Measurements from ENCODE around the gene ARID5B.

Gene ARID5B

DNA sequence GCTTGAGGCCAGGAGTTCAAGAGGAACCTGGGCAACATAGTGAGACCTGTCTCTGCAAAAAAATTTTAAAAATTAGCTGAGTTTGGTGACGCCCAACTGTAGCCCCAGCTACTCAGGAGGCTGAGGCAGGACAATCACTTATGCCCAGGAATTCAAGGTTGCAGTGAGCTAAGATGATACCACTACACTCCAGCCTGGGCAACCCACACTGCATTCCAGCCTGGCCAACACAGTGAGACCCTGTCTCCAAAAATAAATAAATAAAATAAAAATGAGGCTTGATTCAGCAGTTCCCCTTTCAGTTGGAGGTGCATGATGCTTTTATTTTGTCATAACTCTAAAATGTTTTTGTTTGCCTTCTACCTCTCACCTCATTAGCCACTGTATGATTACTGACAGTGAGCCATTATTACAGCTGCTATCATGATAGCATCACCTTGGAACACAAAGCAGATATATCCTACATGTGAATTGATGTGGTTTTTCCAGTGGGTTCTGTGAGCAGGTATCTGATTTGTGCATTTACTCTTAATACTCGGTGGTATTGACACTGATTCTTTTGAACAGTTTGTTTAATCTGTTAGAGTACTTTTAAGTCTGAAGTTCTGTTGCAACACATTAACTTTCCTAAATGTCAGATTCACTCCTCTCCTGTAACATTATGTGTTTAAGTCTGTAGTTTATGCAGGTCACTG, 49.1 kb downstream of the ARID5B start:
- ChIA-PET POLR2A (no interaction called here), CTCF (no interaction called here)
- H3K9me3 ChIP-seq (ENCODE audit: control insufficient read depth, insufficient read depth, low read depth, low read length): no peaks in the 10 kb centered on the region
- peaks cover 13% of the 10 kb centered on the region for H3K4me1 ChIP-seq (ENCODE audit: control insufficient read depth, insufficient read depth, low read length)
- no peak overlapping the region for H3K4me3 ChIP-seq (ENCODE audit: low read depth, low read length)
- TF ChIP-seq EGR2 (tag by site-specific recombination; IDR thresholded peaks at IDR 0.05; ENCODE audit: low read depth): no peak
- no peak for TF ChIP-seq ZNF530 (tag by site-specific recombination; IDR thresholded peaks at IDR 0.05; ENCODE audit: low read depth)
- TF ChIP-seq ZNF354C (tag by site-specific recombination; IDR thresholded peaks at IDR 0.05; ENCODE audit: borderline replicate concordance, low read depth): no peak
- TF ChIP-seq ZNF121 (tag by site-specific recombination; IDR thresholded peaks at IDR 0.05): peak; percentile 91
- no peak for TF ChIP-seq SP2 (tag by site-specific recombination; IDR thresholded peaks at IDR 0.05)
- no peak for TF ChIP-seq ZNF664 (tag by site-specific recombination; IDR thresholded peaks at IDR 0.05)
- no peak for TF ChIP-seq ZNF292 (tag by site-specific recombination; IDR thresholded peaks at IDR 0.05; ENCODE audit: borderline replicate concordance, low read depth)
- TF ChIP-seq ZNF558 (tag by site-specific recombination; IDR thresholded peaks at IDR 0.05): no peak
- no peak for TF ChIP-seq ZNF837 (tag by site-specific recombination; IDR thresholded peaks at IDR 0.05)
- TF ChIP-seq MYNN (tag by site-specific recombination; IDR thresholded peaks at IDR 0.05; ENCODE audit: borderline replicate concordance): 0 out of 2 replicates have a peak, but pooled peaks have one; percentile 38
- H3K36me3 ChIP-seq (ENCODE audit: control insufficient read depth in 2 of 2, insufficient read depth in 1 of 2, low read length in 2 of 2): peaks cover 8 to 15% of the 10 kb centered on the region in 2 experiments; a peak in 2 of 3 replicates
- no peak overlapping the region for H3K27ac ChIP-seq (ENCODE audit: extremely low read depth, low read depth, low read length)

DNA sequence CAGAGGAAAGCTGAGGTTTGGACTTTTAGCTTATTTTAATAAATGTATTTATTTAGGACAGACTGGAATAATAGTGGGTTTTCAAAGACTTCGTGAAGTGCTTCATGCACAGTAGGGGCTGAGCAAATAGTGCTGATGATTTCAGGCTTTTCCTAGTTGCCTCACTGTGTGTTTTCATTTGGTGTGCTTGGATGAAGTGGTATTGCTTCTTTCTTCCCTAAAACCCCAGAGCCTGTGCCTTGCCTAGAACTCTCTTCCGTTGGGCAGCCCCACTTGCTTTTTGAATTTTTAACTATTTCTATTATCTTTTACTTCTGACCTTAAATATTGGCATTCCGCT, 49.6 kb downstream of the ARID5B start:
- ChIA-PET CTCF (no interaction called here), POLR2A (no interaction called here)
- no peak overlapping the region for H3K4me3 ChIP-seq (ENCODE audit: low read depth, low read length)
- peaks cover 13% of the 10 kb centered on the region for H3K4me1 ChIP-seq (ENCODE audit: control insufficient read depth, insufficient read depth, low read length)
- peaks cover 8 to 15% of the 10 kb centered on the region in 2 experiments; a peak in 2 of 3 replicates for H3K36me3 ChIP-seq (ENCODE audit: control insufficient read depth in 2 of 2, insufficient read depth in 1 of 2, low read length in 2 of 2)
- TF ChIP-seq, protein P1, sequence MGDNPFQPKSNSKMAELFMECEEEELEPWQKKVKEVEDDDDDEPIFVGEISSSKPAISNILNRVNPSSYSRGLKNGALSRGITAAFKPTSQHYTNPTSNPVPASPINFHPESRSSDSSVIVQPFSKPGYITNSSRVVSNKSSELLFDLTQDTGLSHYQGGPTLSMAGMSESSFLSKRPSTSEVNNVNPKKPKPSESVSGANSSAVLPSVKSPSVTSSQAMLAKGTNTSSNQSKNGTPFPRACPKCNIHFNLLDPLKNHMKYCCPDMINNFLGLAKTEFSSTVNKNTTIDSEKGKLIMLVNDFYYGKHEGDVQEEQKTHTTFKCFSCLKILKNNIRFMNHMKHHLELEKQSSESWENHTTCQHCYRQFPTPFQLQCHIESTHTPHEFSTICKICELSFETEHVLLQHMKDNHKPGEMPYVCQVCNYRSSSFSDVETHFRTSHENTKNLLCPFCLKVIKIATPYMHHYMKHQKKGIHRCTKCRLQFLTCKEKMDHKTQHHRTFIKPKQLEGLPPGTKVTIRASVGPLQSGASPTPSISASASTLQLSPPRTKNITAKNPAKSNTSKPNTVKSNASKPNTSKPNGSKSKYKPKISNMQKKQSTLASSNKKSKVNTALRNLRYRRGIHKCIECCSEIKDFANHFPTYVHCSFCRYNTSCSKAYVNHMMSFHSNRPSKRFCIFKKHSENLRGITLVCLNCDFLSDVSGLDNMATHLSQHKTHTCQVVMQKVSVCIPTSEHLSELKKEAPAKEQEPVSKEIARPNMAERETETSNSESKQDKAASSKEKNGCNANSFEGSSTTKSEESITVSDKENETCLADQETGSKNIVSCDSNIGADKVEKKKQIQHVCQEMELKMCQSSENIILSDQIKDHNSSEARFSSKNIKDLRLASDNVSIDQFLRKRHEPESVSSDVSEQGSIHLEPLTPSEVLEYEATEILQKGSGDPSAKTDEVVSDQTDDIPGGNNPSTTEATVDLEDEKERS (tag by site-specific recombination; IDR thresholded peaks at IDR 0.05): no peak
- TF ChIP-seq, protein P2, sequence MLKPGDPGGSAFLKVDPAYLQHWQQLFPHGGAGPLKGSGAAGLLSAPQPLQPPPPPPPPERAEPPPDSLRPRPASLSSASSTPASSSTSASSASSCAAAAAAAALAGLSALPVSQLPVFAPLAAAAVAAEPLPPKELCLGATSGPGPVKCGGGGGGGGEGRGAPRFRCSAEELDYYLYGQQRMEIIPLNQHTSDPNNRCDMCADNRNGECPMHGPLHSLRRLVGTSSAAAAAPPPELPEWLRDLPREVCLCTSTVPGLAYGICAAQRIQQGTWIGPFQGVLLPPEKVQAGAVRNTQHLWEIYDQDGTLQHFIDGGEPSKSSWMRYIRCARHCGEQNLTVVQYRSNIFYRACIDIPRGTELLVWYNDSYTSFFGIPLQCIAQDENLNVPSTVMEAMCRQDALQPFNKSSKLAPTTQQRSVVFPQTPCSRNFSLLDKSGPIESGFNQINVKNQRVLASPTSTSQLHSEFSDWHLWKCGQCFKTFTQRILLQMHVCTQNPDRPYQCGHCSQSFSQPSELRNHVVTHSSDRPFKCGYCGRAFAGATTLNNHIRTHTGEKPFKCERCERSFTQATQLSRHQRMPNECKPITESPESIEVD (tag by site-specific recombination; IDR thresholded peaks at IDR 0.05): peak; percentile 22; the same call in 1 of the 2 replicates
- TF ChIP-seq ZBTB1 (tag by site-specific recombination; IDR thresholded peaks at IDR 0.05): no peak
- no peak for TF ChIP-seq ZNF416 (tag by site-specific recombination; IDR thresholded peaks at IDR 0.05)
- TF ChIP-seq, protein P3, sequence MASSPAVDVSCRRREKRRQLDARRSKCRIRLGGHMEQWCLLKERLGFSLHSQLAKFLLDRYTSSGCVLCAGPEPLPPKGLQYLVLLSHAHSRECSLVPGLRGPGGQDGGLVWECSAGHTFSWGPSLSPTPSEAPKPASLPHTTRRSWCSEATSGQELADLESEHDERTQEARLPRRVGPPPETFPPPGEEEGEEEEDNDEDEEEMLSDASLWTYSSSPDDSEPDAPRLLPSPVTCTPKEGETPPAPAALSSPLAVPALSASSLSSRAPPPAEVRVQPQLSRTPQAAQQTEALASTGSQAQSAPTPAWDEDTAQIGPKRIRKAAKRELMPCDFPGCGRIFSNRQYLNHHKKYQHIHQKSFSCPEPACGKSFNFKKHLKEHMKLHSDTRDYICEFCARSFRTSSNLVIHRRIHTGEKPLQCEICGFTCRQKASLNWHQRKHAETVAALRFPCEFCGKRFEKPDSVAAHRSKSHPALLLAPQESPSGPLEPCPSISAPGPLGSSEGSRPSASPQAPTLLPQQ (tag by site-specific recombination; IDR thresholded peaks at IDR 0.05): no peak
- no peak for TF ChIP-seq ZNF302 (tag by site-specific recombination; IDR thresholded peaks at IDR 0.05; ENCODE audit: low read depth)
- no peak for TF ChIP-seq ZNF558 (tag by site-specific recombination; IDR thresholded peaks at IDR 0.05)
- no peak for TF ChIP-seq ZEB2 (tag by site-specific recombination; IDR thresholded peaks at IDR 0.05)
- H3K27ac ChIP-seq (ENCODE audit: extremely low read depth, low read depth, low read length): no peak overlapping the region
- no peaks in the 10 kb centered on the region for H3K9me3 ChIP-seq (ENCODE audit: control insufficient read depth, insufficient read depth, low read depth, low read length)

Measured in HEK293 (cell line).